HEK293 (cell line): ENCODE data around the gene KRT36.

Experiments
- CTCF ChIA-PET: fragments of 350-600 bp; formaldehyde crosslinking; extraction: SDS; loops from one replicate; lab custom pipeline; 2021; ENCODE audit warnings: antibody characterized with exemption; lab: Yijun Ruan, JAX
- POLR2A ChIA-PET: fragments of 300-600 bp; formaldehyde crosslinking; extraction: SDS; loops from one replicate; lab custom pipeline; 2020; ENCODE audit warnings: antibody characterized with exemption, inconsistent platforms; lab: Yijun Ruan, JAX
- H3K27ac ChIP-seq: fragments of 200-500 bp; sonication (Bioruptor generic); 2 replicates; pipeline ENCODE4 v1.5.1; 2014; ENCODE audit warnings: low read depth, low read length, control low read depth, inconsistent platforms; ENCODE audit errors: extremely low read depth
- H3K36me3 ChIP-seq, 2 experiments: fragments of 200-500 bp in 1 of 2; sonication (Bioruptor generic) in 1 of 2; 1 replicate in 1 of 2; 2 replicates in 1 of 2; pipeline ENCODE4 v1.5.1; 2014 to 2017; ENCODE audit warnings: inconsistent platforms in 2 of 2, low read length in 2 of 2; ENCODE audit not compliant: control insufficient read depth in 2 of 2, insufficient read depth in 1 of 2
- H3K4me1 ChIP-seq: fragments of 200-500 bp; sonication (Bioruptor generic); 2 replicates; pipeline ENCODE4 v1.5.1; 2014; ENCODE audit warnings: mild to moderate bottlenecking, low read length, inconsistent platforms; ENCODE audit not compliant: control insufficient read depth, insufficient read depth
- H3K4me3 ChIP-seq: 2 replicates; pipeline ENCODE4 v1.5.1; 2011; ENCODE audit warnings: low read depth, mild to moderate bottlenecking, control low read depth, low read length, moderate library complexity
- H3K9me3 ChIP-seq: fragments of 200-500 bp; sonication (Bioruptor generic); 2 replicates; pipeline ENCODE4 v1.5.1; 2014; ENCODE audit warnings: low read depth, low read length, inconsistent platforms; ENCODE audit not compliant: control insufficient read depth, insufficient read depth
- CTCF ChIP-seq: fragments of 450-650 bp; formaldehyde crosslinking; IDR thresholded peaks from 2 replicates; pipeline ENCODE4 v1.5.1; 2016; ENCODE audit warnings: missing biosample characterization, missing genetic modification characterization
- KLF17 ChIP-seq: fragments of 450-650 bp; formaldehyde crosslinking; IDR thresholded peaks from 2 replicates; pipeline ENCODE4 v1.5.1; 2016; ENCODE audit warnings: missing biosample characterization, missing genetic modification characterization
- KLF7 ChIP-seq: fragments of 450-650 bp; formaldehyde crosslinking; IDR thresholded peaks from 2 replicates; pipeline ENCODE4 v1.5.1; 2016; ENCODE audit warnings: missing biosample characterization, missing genetic modification characterization, borderline replicate concordance
- OSR2 ChIP-seq: fragments of 450-650 bp; formaldehyde crosslinking; IDR thresholded peaks from 2 replicates; pipeline ENCODE4 v1.5.1; 2016; ENCODE audit warnings: missing biosample characterization, missing genetic modification characterization
- SCRT1 ChIP-seq: fragments of 450-650 bp; formaldehyde crosslinking; IDR thresholded peaks from 2 replicates; pipeline ENCODE4 v1.5.1; 2016; ENCODE audit warnings: missing biosample characterization, missing genetic modification characterization, borderline replicate concordance
- SP2 ChIP-seq: fragments of 450-650 bp; formaldehyde crosslinking; IDR thresholded peaks from 2 replicates; pipeline ENCODE4 v1.5.1; 2016; ENCODE audit warnings: missing biosample characterization, missing genetic modification characterization
- SP3 ChIP-seq: fragments of 450-650 bp; formaldehyde crosslinking; IDR thresholded peaks from 2 replicates; pipeline ENCODE4 v1.5.1; 2016; ENCODE audit warnings: missing biosample characterization, missing genetic modification characterization
- ZBTB26 ChIP-seq: fragments of 450-650 bp; formaldehyde crosslinking; optimal IDR thresholded peaks from 2 replicates; pipeline ENCODE3; 2016; ENCODE audit warnings: missing biosample characterization, mild to moderate bottlenecking, missing genetic modification characterization
- ZBTB48 ChIP-seq: fragments of 450-650 bp; formaldehyde crosslinking; IDR thresholded peaks from 2 replicates; pipeline ENCODE4 v1.5.1; 2016; ENCODE audit warnings: missing biosample characterization, missing genetic modification characterization
- ZFHX2 ChIP-seq: fragments of 450-650 bp; formaldehyde crosslinking; conservative IDR thresholded peaks from 2 replicates; pipeline ENCODE4 v1.5.1; 2016; ENCODE audit warnings: missing biosample characterization, missing genetic modification characterization
- ZNF112 ChIP-seq: fragments of 450-650 bp; formaldehyde crosslinking; IDR thresholded peaks from 2 replicates; pipeline ENCODE4 v1.5.0; 2017; ENCODE audit warnings: missing biosample characterization, missing genetic modification characterization
- ZNF132 ChIP-seq: fragments of 450-650 bp; formaldehyde crosslinking; IDR thresholded peaks from 2 replicates; pipeline ENCODE4 v1.5.1; 2017; ENCODE audit warnings: missing biosample characterization, missing genetic modification characterization, borderline replicate concordance
- ZNF175 ChIP-seq: fragments of 450-650 bp; formaldehyde crosslinking; IDR thresholded peaks from 2 replicates; pipeline ENCODE4 v1.5.1; 2016; ENCODE audit warnings: missing biosample characterization, missing genetic modification characterization
- ZNF18 ChIP-seq: fragments of 450-650 bp; formaldehyde crosslinking; IDR thresholded peaks from 2 replicates; pipeline ENCODE4 v1.5.1; 2016; ENCODE audit warnings: missing biosample characterization, missing genetic modification characterization
- ZNF239 ChIP-seq: fragments of 450-650 bp; formaldehyde crosslinking; IDR thresholded peaks from 2 replicates; pipeline ENCODE4 v1.5.1; 2016; ENCODE audit warnings: missing biosample characterization, missing genetic modification characterization
- ZNF292 ChIP-seq: fragments of 450-650 bp; formaldehyde crosslinking; IDR thresholded peaks from 2 replicates; pipeline ENCODE4 v1.5.1; 2016; ENCODE audit warnings: low read depth, missing biosample characterization, missing genetic modification characterization, borderline replicate concordance
- ZNF350 ChIP-seq: fragments of 450-650 bp; formaldehyde crosslinking; IDR thresholded peaks from 2 replicates; pipeline ENCODE4 v1.5.0; 2017; ENCODE audit warnings: missing biosample characterization, mild to moderate bottlenecking, missing genetic modification characterization
- ZNF48 ChIP-seq: fragments of 450-650 bp; formaldehyde crosslinking; IDR thresholded peaks from 2 replicates; pipeline ENCODE4 v1.5.1; 2016; ENCODE audit warnings: missing biosample characterization, missing genetic modification characterization
- ZNF530 ChIP-seq: fragments of 450-650 bp; formaldehyde crosslinking; IDR thresholded peaks from 2 replicates; pipeline ENCODE4 v1.5.1; 2016; ENCODE audit warnings: low read depth, missing biosample characterization, missing genetic modification characterization
- ZNF600 ChIP-seq: fragments of 450-650 bp; formaldehyde crosslinking; IDR thresholded peaks from 2 replicates; pipeline ENCODE4 v1.5.1; 2016; ENCODE audit warnings: missing biosample characterization, missing genetic modification characterization
- ZNF639 ChIP-seq: fragments of 450-650 bp; formaldehyde crosslinking; IDR thresholded peaks from 2 replicates; pipeline ENCODE4 v1.5.1; 2016; ENCODE audit warnings: missing biosample characterization, missing genetic modification characterization
- ZNF776 ChIP-seq: fragments of 450-650 bp; formaldehyde crosslinking; IDR thresholded peaks from 2 replicates; pipeline ENCODE4 v1.5.0; 2017; ENCODE audit warnings: missing biosample characterization, missing genetic modification characterization, borderline replicate concordance
- TF ChIP-seq, protein P1 (sequence below): fragments of 450-650 bp; IDR thresholded peaks from 2 replicates; pipeline ENCODE4 v1.5.1; 2018; ENCODE audit warnings: missing biosample characterization, missing genetic modification characterization

Gene KRT36

GRCh38 chr17:41440531-41441033 lies 49.1 kb downstream of the KRT36 start, which contains the start of gene KRT38 (continued):
- TF ChIP-seq, protein P1, sequence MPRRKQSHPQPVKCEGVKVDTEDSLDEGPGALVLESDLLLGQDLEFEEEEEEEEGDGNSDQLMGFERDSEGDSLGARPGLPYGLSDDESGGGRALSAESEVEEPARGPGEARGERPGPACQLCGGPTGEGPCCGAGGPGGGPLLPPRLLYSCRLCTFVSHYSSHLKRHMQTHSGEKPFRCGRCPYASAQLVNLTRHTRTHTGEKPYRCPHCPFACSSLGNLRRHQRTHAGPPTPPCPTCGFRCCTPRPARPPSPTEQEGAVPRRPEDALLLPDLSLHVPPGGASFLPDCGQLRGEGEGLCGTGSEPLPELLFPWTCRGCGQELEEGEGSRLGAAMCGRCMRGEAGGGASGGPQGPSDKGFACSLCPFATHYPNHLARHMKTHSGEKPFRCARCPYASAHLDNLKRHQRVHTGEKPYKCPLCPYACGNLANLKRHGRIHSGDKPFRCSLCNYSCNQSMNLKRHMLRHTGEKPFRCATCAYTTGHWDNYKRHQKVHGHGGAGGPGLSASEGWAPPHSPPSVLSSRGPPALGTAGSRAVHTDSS (tag by site-specific recombination) = no peak
- TF ChIP-seq ZNF350 (tag by site-specific recombination) (no peak), ZNF530 (tag by site-specific recombination) (no peak), ZNF292 (no peak), KLF17 (tag by site-specific recombination) (no peak), ZBTB26 (tag by site-specific recombination) (no peak), ZNF18 (tag by site-specific recombination) (no peak), ZBTB48 (tag by site-specific recombination) (no peak)
- TF ChIP-seq, all 188 proteins: peak for 0

GRCh38 chr17:41439375-41439774 lies 50.3 kb downstream of the KRT36 start:
- POLR2A ChIA-PET = interaction anchor here (0.7 kb wide), 1 partner anchor 17 kb away, joined by 4 read pairs; no protein-coding TSS in a partner anchor

GRCh38 chr17:41437769-41438168 lies 51.9 kb downstream of the KRT36 start:
- H3K27ac ChIP-seq = no peak overlapping the region
- ChIA-PET POLR2A (no interaction called here), CTCF (interaction anchor here (1.2 to 1.3 kb wide), 2 partner anchors 20 to 228 kb away, joined by 3 to 5 read pairs; no protein-coding TSS in a partner anchor)
- no peaks in the 10 kb centered on the region for H3K4me1 ChIP-seq
- no peaks in the 10 kb centered on the region for H3K9me3 ChIP-seq
- no peak overlapping the region for H3K4me3 ChIP-seq
- TF ChIP-seq ZNF639 (tag by site-specific recombination) (no peak), OSR2 (tag by site-specific recombination) (no peak), ZNF132 (tag by site-specific recombination) (no peak), ZFHX2 (no peak), CTCF (tag by site-specific recombination) (no peak), ZNF175 (tag by site-specific recombination) (no peak), ZNF112 (tag by site-specific recombination) (no peak), SP2 (no peak)
- no peaks in the 10 kb centered on the region for H3K36me3 ChIP-seq

More at GRCh38 chr17:41439375-41439774, 50.3 kb downstream of the KRT36 start:
- Histone ChIP-seq H3K4me1 (no peaks in the 10 kb centered on the region), H3K4me3 (no peak overlapping the region), H3K36me3 (no peaks in the 10 kb centered on the region), H3K27ac (no peak overlapping the region), H3K9me3 (no peaks in the 10 kb centered on the region)
- CTCF ChIA-PET = interaction anchor here (0.8 to 1.3 kb wide), 3 partner anchors 15 to 22 kb away, joined by 3 to 5 read pairs (median 3); partner anchors contain the start of gene KRT37
- TF ChIP-seq ZNF239 (tag by site-specific recombination) (no peak), ZNF48 (no peak), KLF7 (tag by site-specific recombination) (no peak), ZNF600 (tag by site-specific recombination) (no peak), SP3 (no peak), ZNF776 (no peak), SCRT1 (tag by site-specific recombination) (no peak)
